GM19043 (cell line): Measurements from ENCODE around the gene CYP26C1.
"Not testable (repeated sequence)": the region's sequence is repeated elsewhere in the genome, so short reads cannot be mapped to it uniquely, and the experiment has no call there.

Experiments used
- ATAC-seq: cut with Tn5 transposase; IDR thresholded peaks from one replicate; pipeline ENCODE4 v1.9.1; 2021; ENCODE audit warnings: low read depth; ENCODE audit not compliant: unreplicated experiment

Gene CYP26C1

GRCh38 chr10:93075369-93076221 is 15.0 kb downstream of the CYP26C1 start:
- no peak for ATAC-seq

GRCh38 chr10:93076871-93077270 is 16.3 kb downstream of the CYP26C1 start:
- ATAC-seq = no peak

GRCh38 chr10:93077860-93078337 is 17.3 kb downstream of the CYP26C1 start:
- no peak for ATAC-seq

- ATAC-seq = no peak
Observed at GRCh38 chr10:93079663-93080349, 19.2 kb downstream of the CYP26C1 start.

- ATAC-seq = no peak
Observed at GRCh38 chr10:93080350-93081046, 19.9 kb downstream of the CYP26C1 start.

GRCh38 chr10:93081318-93081717 is 20.7 kb downstream of the CYP26C1 start:
- ATAC-seq = no peak

- no peak for ATAC-seq
Observed at GRCh38 chr10:93081834-93082233, 21.2 kb downstream of the CYP26C1 start.

- ATAC-seq = no peak
Observed at GRCh38 chr10:93083743-93084539, 23.3 kb downstream of the CYP26C1 start.

- no peak for ATAC-seq
Observed at GRCh38 chr10:93085272-93085859, 24.8 kb downstream of the CYP26C1 start.

GRCh38 chr10:93086289-93086688 is 25.7 kb downstream of the CYP26C1 start:
- ATAC-seq = no peak

GRCh38 chr10:93087846-93088245 is 27.2 kb downstream of the CYP26C1 start:
- ATAC-seq = no peak

GRCh38 chr10:93088466-93088865 is 27.9 kb downstream of the CYP26C1 start:
- ATAC-seq = no peak

GRCh38 chr10:93090619-93091018 is 30.0 kb downstream of the CYP26C1 start:
- no peak for ATAC-seq

GRCh38 chr10:93091960-93092359 is 31.4 kb downstream of the CYP26C1 start:
- no peak for ATAC-seq

- no peak for ATAC-seq
Observed at GRCh38 chr10:93095225-93095624, 34.6 kb downstream of the CYP26C1 start.

GRCh38 chr10:93096901-93097300 is 36.3 kb downstream of the CYP26C1 start:
- ATAC-seq = no peak

- no peak for ATAC-seq
Observed at GRCh38 chr10:93097386-93097785, 36.8 kb downstream of the CYP26C1 start.

- ATAC-seq = no peak
Observed at GRCh38 chr10:93098816-93099215, 38.2 kb downstream of the CYP26C1 start.

GRCh38 chr10:93099670-93100069 is 39.1 kb downstream of the CYP26C1 start:
- no peak for ATAC-seq

GRCh38 chr10:93101148-93101547 is 40.5 kb downstream of the CYP26C1 start:
- ATAC-seq = not testable (repeated sequence)
